ENCODE results near the gene TTLL6.

DNA sequence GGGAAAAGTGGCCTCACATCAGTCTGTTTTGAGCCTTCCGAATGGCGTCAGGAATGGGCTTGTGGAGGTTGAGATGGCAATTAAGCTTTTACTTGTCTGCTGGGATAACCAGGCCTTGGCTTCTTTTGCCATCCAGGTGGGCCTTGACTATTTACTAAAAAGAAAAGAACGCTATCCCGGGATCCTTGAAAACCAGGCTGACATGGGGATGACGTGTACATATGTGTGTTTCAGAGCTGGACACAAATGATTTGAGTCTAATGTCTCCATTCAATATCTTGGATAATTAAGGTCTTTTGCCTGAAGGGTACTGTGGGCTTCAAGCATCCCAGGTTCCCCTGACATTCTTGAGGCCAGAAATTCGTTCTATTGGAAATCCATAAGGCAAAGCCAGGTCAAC, 55.9 kb downstream of the TTLL6 start:
- TF ChIP-seq, protein P1, sequence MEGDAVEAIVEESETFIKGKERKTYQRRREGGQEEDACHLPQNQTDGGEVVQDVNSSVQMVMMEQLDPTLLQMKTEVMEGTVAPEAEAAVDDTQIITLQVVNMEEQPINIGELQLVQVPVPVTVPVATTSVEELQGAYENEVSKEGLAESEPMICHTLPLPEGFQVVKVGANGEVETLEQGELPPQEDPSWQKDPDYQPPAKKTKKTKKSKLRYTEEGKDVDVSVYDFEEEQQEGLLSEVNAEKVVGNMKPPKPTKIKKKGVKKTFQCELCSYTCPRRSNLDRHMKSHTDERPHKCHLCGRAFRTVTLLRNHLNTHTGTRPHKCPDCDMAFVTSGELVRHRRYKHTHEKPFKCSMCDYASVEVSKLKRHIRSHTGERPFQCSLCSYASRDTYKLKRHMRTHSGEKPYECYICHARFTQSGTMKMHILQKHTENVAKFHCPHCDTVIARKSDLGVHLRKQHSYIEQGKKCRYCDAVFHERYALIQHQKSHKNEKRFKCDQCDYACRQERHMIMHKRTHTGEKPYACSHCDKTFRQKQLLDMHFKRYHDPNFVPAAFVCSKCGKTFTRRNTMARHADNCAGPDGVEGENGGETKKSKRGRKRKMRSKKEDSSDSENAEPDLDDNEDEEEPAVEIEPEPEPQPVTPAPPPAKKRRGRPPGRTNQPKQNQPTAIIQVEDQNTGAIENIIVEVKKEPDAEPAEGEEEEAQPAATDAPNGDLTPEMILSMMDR (conservative IDR thresholded peaks at IDR 0.05; ENCODE audit: low read length) = no peak
- TF ChIP-seq EZH2phosphoT487 (IDR thresholded peaks at IDR 0.05; ENCODE audit: borderline replicate concordance) = no peak

Data from Loucy (cell line).